Measurements from ENCODE around the gene SPDYE6. TPM values are rescaled to one million over a fixed set of nuclear protein-coding genes. Genes with fewer than 3 reads are reported as not detected.
"Not testable (repeated sequence)": the region's sequence is repeated elsewhere in the genome, so short reads cannot be mapped to it uniquely, and the experiment has no call there.

SPDYE6 gene
- total RNA-seq, 1 donor from 2014 or later, result not detected

- Histone ChIP-seq H3K4me3 (no peak overlapping the region), H3K27me3 (no peaks in the 10 kb centered on the region), H3K9me3 (no peaks in the 10 kb centered on the region), H3K36me3 (no peaks in the 10 kb centered on the region), H3K4me1 (peaks cover 8% of the 10 kb centered on the region), H3K27ac (no peak overlapping the region)
- intact Hi-C loops (cut with DNase I), result no loop called here
- DNase-seq (ENCODE audit: extremely low spot score in 2 of 2), result no peak
- TF ChIP-seq POLR2A (IDR thresholded peaks at IDR 0.05) (no peak), CTCF (IDR thresholded peaks at IDR 0.05) (no peak), POLR2AphosphoS5 (IDR thresholded peaks at IDR 0.05; ENCODE audit: insufficient read depth in 1 of 2, low read depth in 1 of 2) (no peak)
Observed at GRCh38 chr7:102304668-102305067, 51.6 kb downstream of the SPDYE6 start.

- no peaks in the 10 kb centered on the region for H3K36me3 ChIP-seq
- no peaks in the 10 kb centered on the region for H3K9me3 ChIP-seq
- TF ChIP-seq CTCF (IDR thresholded peaks at IDR 0.05), result no peak
- no peak for TF ChIP-seq POLR2AphosphoS5 (IDR thresholded peaks at IDR 0.05; ENCODE audit: insufficient read depth in 1 of 2, low read depth in 1 of 2)
- TF ChIP-seq POLR2A (IDR thresholded peaks at IDR 0.05), result no peak
- H3K4me3 ChIP-seq, result no peak overlapping the region
- intact Hi-C loops (cut with DNase I), result no loop called here
- H3K27ac ChIP-seq, result no peak overlapping the region
- H3K27me3 ChIP-seq, result no peaks in the 10 kb centered on the region
- peaks cover 8% of the 10 kb centered on the region for H3K4me1 ChIP-seq
- DNase-seq (ENCODE audit: extremely low spot score in 2 of 2), result no peak
Observed at GRCh38 chr7:102303669-102304422, 52.4 kb downstream of the SPDYE6 start.

DNA sequence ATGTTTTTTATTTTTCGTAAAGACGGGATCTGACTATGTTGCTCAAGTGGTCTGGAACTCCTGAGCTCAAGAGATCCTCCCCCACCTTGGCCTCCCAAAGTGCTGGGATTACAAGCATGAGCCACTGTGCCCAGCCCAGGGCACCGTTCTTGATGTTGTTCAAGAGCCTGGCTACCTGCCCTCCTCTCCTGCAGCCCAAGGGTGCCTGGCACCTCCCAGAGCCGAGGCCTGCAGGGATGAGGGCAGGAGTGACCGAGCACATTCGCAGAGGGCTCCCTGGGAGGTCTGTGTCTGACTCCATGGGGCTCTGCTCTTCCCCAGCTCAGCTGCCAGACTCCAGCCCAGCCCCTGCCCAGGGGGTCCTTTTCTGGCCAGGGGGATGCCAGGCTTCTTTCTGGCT lies 54.2 kb downstream of the SPDYE6 start:
- Histone ChIP-seq H3K36me3 (no peaks in the 10 kb centered on the region), H3K9me3 (no peaks in the 10 kb centered on the region), H3K4me3 (no peak overlapping the region), H3K4me1 (peaks cover 4% of the 10 kb centered on the region), H3K27me3 (no peaks in the 10 kb centered on the region), H3K27ac (no peak overlapping the region)
- no peak for DNase-seq (ENCODE audit: extremely low spot score in 2 of 2)
- intact Hi-C loops (cut with DNase I), result no loop called here
- TF ChIP-seq POLR2AphosphoS5 (IDR thresholded peaks at IDR 0.05; ENCODE audit: insufficient read depth in 1 of 2, low read depth in 1 of 2), result no peak
- no peak for TF ChIP-seq CTCF (IDR thresholded peaks at IDR 0.05)
- TF ChIP-seq POLR2A (IDR thresholded peaks at IDR 0.05), result no peak

- H3K4me3 ChIP-seq; H3K9me3 ChIP-seq; H3K27ac ChIP-seq; intact Hi-C loops (cut with DNase I); H3K36me3 ChIP-seq; DNase-seq (ENCODE audit: extremely low spot score in 2 of 2); H3K4me1 ChIP-seq; H3K27me3 ChIP-seq: not testable (repeated sequence)
Observed at GRCh38 chr7:102301367-102301766, 54.9 kb downstream of the SPDYE6 start.

- intact Hi-C loops (cut with DNase I), result no loop called here
- Histone ChIP-seq H3K27me3 (no peaks in the 10 kb centered on the region), H3K36me3 (no peaks in the 10 kb centered on the region), H3K27ac (no peak overlapping the region), H3K4me1 (no peaks in the 10 kb centered on the region), H3K9me3 (no peaks in the 10 kb centered on the region), H3K4me3 (no peak overlapping the region)
- DNase-seq (ENCODE audit: extremely low spot score in 2 of 2), result no peak
- TF ChIP-seq POLR2AphosphoS5 (IDR thresholded peaks at IDR 0.05; ENCODE audit: insufficient read depth in 1 of 2, low read depth in 1 of 2), result no peak
- no peak for TF ChIP-seq CTCF (IDR thresholded peaks at IDR 0.05)
- TF ChIP-seq POLR2A (IDR thresholded peaks at IDR 0.05), result no peak
Observed at GRCh38 chr7:102300643-102301221, 55.5 kb downstream of the SPDYE6 start.

Measured in vagina (tissue), 2 donors.